ENCODE data around the gene C3orf80. TPM values are rescaled to one million over a fixed set of nuclear protein-coding genes. Genes with fewer than 3 reads are reported as not detected.
"Not testable (repeated sequence)": the region's sequence is repeated elsewhere in the genome, so short reads cannot be mapped to it uniquely, and the experiment has no call there.

Gene C3orf80
- polyA plus RNA-seq, 1 donor from 2014 or later: not detected

DNA sequence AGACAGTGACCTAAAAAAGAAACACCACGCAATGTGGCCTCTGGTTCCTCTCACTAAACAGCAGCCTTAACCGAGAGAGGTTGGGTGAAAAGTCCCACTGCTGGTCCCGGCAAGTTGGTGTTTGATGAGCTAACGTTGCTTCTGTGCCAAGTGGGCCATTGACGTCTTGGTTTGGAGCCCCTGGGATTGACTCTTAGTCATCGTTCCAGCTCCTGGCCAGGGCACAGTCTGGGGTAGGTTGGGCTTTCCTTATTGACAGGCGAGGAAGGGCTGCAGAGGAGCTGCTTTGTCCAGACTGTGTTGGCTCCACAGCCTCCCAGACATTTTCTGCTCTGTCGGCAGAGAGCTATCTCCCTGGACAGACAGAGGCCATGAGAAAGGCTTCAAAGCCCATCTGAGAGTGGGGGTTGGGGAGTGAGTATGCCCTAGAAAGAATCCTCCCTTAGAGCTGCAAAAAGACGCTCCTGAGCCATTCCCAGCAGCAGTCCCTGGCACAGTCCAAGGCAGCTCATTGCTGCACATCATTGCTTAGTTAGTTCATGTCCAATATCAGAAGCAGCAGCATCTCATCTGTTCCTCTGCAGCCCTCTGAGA lies 28.6 kb upstream of the C3orf80 start:
- H3K4me3 Mint-ChIP-seq: no peak overlapping the region
- peaks cover 0 to 2% (median 0%) of the 10 kb centered on the region in 3 donors for H3K9me3 Mint-ChIP-seq
- H3K36me3 Mint-ChIP-seq: no peaks in the 10 kb centered on the region
- H3K27me3 Mint-ChIP-seq: peaks cover 2% of the 10 kb centered on the region
- H3K27ac Mint-ChIP-seq: no peak overlapping the region
- no peaks in the 10 kb centered on the region for H3K4me1 Mint-ChIP-seq

DNA sequence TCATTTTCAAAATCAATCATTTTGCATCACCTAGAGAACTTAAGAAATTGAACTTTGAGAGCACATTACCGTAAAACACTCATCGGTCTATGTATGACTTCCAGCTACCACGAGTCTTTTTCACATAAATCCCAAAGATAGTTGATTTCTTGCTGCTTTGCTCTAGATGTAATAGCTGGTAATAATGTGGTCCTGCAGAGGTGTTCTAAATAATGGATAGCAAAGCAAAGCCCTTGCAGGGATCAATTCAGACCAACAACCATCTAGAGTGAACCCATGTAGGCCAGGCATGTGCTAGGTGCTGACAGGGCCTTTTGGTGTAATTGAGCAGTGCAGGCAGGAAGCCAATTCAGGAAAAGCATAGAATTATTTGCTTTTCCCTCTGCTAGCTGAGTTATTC lies 26.1 kb upstream of the C3orf80 start:
- Mint-ChIP-seq H3K9me3 (peaks cover 0 to 2% (median 0%) of the 10 kb centered on the region in 3 donors), H3K27ac (no peak overlapping the region), H3K36me3 (no peaks in the 10 kb centered on the region), H3K4me3 (no peak overlapping the region), H3K27me3 (peaks cover 3% of the 10 kb centered on the region), H3K4me1 (no peaks in the 10 kb centered on the region)

DNA sequence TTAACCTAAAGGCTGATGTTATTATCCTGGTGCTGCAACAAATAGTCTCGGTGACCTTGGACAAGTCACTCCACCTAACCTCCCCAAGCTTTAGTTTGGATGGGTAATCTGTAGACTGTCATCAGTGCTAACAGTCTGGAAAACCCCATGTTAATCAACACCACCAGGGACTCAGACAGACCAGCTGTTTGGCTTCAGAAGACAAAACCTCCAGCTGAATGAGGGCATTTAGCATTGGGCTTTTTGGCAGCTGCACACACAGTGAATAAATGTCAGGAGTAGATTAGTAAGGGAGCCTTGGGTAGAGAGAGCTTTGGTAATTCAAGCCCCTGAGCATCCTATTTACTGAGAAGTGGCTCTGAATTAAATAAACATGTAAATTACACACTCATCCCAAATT lies 24.9 kb upstream of the C3orf80 start:
- Mint-ChIP-seq H3K4me3 (no peak overlapping the region), H3K27ac (no peak overlapping the region), H3K36me3 (no peaks in the 10 kb centered on the region), H3K27me3 (peaks cover 3% of the 10 kb centered on the region), H3K9me3 (peaks cover 0 to 2% (median 0%) of the 10 kb centered on the region in 3 donors), H3K4me1 (no peaks in the 10 kb centered on the region)

DNA sequence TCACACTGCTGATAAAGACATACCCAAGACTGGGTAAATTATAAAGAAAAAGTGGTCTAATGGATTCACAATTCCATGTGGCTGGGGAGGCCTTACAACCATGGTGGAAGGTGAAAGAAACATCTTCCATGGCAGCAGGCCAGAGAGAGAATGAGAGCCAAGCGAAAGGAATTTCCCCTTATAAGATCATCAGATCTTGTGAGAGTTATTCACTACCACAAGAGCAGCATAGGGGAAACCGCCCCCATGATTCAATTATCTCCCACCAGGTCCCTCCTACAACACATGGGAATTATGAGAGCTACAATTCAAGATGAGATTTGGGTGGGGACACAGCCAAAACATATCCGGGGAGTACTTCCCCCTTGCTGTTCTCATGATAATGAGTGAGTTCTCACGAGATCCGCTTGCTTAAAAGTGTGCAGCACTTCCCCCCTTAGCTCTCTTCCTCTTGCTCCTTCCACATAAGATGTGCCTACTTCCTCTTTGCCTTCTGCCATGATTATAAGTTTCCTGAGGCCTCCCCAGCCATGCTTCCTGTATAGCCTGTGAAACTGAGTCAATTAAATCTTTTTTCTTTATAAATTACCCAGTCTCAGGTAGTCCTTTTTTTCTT lies 20.7 kb upstream of the C3orf80 start:
- not testable (repeated sequence) for H3K36me3 Mint-ChIP-seq, H3K4me1 Mint-ChIP-seq, H3K9me3 Mint-ChIP-seq, H3K27me3 Mint-ChIP-seq, H3K27ac Mint-ChIP-seq, H3K4me3 Mint-ChIP-seq

DNA sequence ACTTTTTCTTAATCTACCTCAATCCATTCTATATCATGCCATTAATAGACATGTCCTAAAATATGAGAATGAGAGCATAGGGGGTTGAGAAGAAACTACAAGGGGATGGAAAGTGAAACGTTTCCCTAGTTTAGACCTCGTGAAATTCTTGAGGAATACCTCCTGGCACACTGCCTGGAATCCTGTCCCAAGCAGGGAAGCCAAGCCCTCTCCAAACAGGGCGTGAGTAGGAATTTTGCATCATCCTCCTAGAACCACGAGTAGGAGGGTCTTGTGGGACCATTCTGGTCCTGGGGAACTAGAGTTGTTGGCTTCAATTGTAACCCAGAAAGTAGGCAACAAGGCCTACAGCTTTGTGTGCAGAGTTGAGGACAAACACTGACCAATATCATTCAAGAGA lies 19.6 kb upstream of the C3orf80 start:
- H3K4me3 Mint-ChIP-seq: no peak overlapping the region
- H3K36me3 Mint-ChIP-seq: no peaks in the 10 kb centered on the region

DNA sequence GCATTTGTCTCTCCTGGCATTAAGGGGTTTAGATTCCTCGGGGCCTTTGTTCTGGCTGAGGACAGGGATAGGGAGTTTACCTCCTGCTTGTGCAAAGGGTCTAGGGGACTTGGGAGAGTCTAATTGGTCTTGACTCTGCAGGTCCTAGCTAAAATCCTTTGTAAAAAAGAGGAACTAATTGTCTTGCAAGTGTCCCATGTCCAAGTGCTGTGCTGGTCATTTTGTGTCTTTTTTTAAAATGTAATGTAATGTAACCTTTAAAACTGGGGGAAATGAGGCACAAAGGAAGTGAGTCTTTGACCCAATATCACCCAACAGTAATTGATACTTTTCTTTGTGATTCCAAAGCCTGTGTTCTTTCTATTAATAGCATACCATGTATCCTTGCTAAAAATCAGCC lies 14.9 kb upstream of the C3orf80 start:
- peaks cover 4% of the 10 kb centered on the region for H3K27me3 Mint-ChIP-seq
- H3K27ac Mint-ChIP-seq: no peak overlapping the region
- H3K36me3 Mint-ChIP-seq: no peaks in the 10 kb centered on the region
- H3K9me3 Mint-ChIP-seq: peaks cover 0 to 2% (median 0%) of the 10 kb centered on the region in 3 donors
- H3K4me1 Mint-ChIP-seq: no peaks in the 10 kb centered on the region
- no peak overlapping the region for H3K4me3 Mint-ChIP-seq

More for the DNA sequence above, 19.6 kb upstream of the C3orf80 start:
- Mint-ChIP-seq H3K27me3 (peaks cover 3% of the 10 kb centered on the region), H3K27ac (no peak overlapping the region), H3K4me1 (no peaks in the 10 kb centered on the region), H3K9me3 (peaks cover 0 to 2% (median 0%) of the 10 kb centered on the region in 3 donors)

DNA sequence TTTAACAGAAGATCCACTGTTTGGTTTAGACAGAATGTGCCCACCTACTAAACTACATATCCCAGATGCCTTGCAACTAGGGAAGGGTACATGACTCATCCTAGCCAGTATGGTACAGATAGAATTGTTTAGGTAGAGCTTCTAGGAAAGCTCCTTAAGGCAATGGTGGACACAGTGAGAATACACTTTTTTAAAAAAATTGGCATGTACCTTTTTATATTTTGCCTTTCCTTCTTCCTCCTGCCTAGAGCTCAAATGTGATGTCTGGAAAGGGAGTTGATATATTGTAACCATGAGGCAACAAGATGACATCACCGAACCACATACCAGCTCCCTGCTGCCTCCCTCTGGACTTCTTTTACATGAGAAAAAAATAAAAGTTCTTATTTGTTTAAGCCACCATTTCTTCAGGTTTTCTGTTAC lies 14.4 kb upstream of the C3orf80 start:
- no peak overlapping the region for H3K27ac Mint-ChIP-seq
- H3K9me3 Mint-ChIP-seq: peaks cover 0 to 2% (median 0%) of the 10 kb centered on the region in 3 donors
- no peak overlapping the region for H3K4me3 Mint-ChIP-seq
- peaks cover 6% of the 10 kb centered on the region for H3K27me3 Mint-ChIP-seq
- no peaks in the 10 kb centered on the region for H3K4me1 Mint-ChIP-seq
- H3K36me3 Mint-ChIP-seq: no peaks in the 10 kb centered on the region

DNA sequence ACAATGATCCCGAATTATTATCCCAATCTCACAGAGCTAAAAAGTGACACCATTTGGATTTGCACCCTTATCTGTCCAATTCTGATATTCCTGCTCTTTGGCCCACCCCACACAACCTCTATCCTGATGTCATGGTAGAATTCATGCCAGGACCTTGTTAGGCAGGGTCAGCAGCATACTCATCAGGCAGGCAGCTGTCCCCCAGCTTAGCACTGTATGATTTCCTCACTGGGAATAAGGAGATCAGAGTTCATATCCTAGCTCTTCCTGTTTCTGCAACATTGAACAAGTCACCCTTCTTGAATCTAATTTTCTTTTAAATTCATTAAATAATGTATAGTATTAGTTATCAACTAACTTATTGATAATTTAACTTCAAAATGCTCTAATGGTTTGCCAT lies 12.0 kb upstream of the C3orf80 start:
- Mint-ChIP-seq H3K4me1 (no peaks in the 10 kb centered on the region), H3K27ac (no peak overlapping the region), H3K27me3 (peaks cover 6% of the 10 kb centered on the region), H3K4me3 (no peak overlapping the region), H3K36me3 (no peaks in the 10 kb centered on the region), H3K9me3 (no peaks in the 10 kb centered on the region)

DNA sequence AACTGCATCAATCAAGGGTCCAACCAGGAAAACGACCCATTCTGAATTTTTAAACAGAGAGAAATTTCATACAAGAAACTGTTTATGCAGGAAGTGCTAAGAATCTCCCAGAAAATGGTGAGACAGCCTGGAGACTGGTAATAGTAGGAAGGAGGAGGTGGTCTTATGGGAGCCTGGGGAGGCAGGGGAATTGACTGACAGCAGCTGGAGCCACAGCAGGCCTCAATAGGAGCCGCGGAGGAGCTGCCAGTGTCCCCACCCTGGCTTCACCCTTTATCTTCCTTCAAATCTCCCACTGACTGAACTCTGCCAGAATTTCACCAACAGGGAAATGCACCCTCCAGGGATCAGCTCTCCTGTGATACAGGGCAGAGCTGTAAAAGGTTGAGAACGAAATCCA lies 7.5 kb upstream of the C3orf80 start:
- H3K36me3 Mint-ChIP-seq: no peaks in the 10 kb centered on the region
- no peak overlapping the region for H3K27ac Mint-ChIP-seq
- no peaks in the 10 kb centered on the region for H3K4me1 Mint-ChIP-seq
- H3K4me3 Mint-ChIP-seq: no peak overlapping the region
- peaks cover 14% of the 10 kb centered on the region for H3K27me3 Mint-ChIP-seq
- no peaks in the 10 kb centered on the region for H3K9me3 Mint-ChIP-seq

DNA sequence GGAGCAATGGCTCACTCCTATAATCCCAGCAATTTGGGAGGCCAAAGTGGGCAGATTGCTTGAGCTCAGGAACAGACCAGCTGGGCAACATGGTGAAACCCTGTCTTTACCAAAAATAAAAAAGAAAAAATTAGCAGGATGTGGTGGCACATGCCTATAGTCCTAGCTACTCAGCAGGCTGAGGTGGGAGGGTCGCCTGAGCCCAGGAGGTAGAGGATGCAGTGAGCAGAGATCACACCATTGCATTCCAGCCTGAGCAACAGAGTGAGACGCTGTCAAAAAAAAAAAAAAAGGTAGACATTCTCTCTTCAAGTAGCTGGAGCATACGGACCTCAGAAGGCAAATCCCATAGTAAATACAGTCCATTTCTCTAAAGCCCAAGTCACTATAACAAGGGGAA lies 7.1 kb upstream of the C3orf80 start:
- H3K9me3 Mint-ChIP-seq: no peaks in the 10 kb centered on the region
- H3K27me3 Mint-ChIP-seq: peaks cover 17% of the 10 kb centered on the region
- H3K4me3 Mint-ChIP-seq: no peak overlapping the region
- no peaks in the 10 kb centered on the region for H3K36me3 Mint-ChIP-seq
- H3K4me1 Mint-ChIP-seq: no peaks in the 10 kb centered on the region
- no peak overlapping the region for H3K27ac Mint-ChIP-seq

DNA sequence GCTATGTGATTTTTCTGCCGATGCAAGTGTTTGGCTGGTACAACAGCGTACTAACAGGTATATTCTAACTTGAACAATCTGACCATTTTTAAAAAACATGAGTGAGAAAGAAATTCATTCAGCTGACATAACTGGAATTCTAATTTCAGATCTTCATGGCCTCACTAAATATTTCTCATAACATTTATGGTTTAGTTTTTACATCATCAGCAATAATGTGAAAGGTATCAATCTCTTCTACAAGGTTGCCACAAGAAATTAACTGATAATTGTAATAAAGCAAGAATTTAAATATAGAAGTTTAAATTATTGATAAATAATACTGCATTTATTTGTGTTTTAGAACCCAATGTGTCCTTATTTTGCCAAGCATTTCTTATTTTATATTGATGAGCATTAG lies 5.2 kb upstream of the C3orf80 start:
- Mint-ChIP-seq H3K9me3 (no peaks in the 10 kb centered on the region), H3K4me1 (peaks cover 4 to 6% (median 5%) of the 10 kb centered on the region in 3 donors), H3K36me3 (no peaks in the 10 kb centered on the region), H3K27ac (no peak overlapping the region), H3K4me3 (no peak overlapping the region), H3K27me3 (peaks cover 29% of the 10 kb centered on the region)

DNA sequence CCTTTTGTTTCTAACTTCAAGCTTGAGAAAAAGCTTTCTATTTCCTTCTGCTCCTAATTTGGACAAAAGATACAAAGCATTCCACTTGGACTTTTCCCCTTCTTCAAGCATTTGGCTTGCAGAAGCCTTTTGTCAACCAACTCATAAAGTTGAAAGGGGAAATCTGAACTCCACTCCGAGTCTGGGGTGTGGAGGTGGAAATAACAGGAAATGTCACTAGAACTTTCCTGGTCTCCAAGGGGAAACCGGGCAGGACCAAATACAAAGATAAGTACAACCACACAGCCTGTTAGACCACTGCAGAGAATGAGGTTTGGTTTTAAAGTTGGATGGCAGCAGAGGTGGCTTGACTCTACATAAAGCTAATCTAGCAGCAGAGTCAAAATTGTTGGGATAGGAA lies 4.2 kb upstream of the C3orf80 start:
- no peaks in the 10 kb centered on the region for H3K36me3 Mint-ChIP-seq
- no peak overlapping the region for H3K27ac Mint-ChIP-seq
- no peaks in the 10 kb centered on the region for H3K9me3 Mint-ChIP-seq
- H3K27me3 Mint-ChIP-seq: peaks cover 29% of the 10 kb centered on the region
- H3K4me3 Mint-ChIP-seq: no peak overlapping the region
- H3K4me1 Mint-ChIP-seq: peaks cover 4 to 6% (median 5%) of the 10 kb centered on the region in 3 donors

DNA sequence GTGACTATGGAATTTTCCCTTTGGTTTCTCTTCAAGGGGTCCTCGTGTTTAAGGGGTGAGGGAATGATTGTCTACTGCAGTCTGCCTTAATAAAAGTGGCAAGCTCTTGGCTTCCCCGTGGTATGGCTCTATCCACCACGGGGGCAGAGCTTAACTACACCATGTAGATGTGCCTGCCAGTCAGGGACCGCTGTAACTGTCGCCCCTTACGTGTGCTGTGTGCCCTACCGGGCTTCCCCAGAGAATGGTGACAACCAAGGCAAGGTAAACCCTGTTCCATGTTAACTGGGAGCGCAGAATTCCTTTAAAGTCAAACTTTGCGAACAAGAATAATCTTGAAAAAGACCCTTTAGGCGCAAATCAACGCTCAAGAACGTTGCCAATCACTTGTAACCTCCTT lies 966 bp upstream of the C3orf80 start:
- peaks cover 34% of the 10 kb centered on the region for H3K27me3 Mint-ChIP-seq
- H3K27ac Mint-ChIP-seq: no peak overlapping the region
- H3K36me3 Mint-ChIP-seq: no peaks in the 10 kb centered on the region
- no peaks in the 10 kb centered on the region for H3K9me3 Mint-ChIP-seq
- peak overlapping the region; percentile 28 to 84 (median 74) for H3K4me3 Mint-ChIP-seq
- H3K4me1 Mint-ChIP-seq: peaks cover 4 to 12% (median 8%) of the 10 kb centered on the region in 3 donors

DNA sequence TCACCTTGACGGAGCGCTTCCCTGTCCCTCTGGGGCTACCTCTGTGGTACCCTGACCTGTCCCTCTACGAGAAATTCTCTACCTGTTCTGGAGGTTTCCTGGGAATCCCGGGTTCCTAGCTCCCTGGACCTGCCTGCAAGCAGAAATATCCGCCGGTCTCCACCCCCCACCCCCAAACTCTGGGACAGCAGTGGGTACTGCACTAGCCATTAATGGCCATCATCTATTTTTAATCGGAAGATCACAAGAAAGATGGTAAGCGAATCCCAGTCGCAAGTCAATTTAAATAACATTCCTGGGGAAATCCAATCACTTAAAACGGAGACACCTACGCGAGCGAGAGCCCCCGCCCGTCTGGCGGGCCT lies 429 bp upstream of the C3orf80 start:
- Mint-ChIP-seq H3K27ac (no peak overlapping the region), H3K4me1 (peaks cover 4 to 12% (median 8%) of the 10 kb centered on the region in 3 donors)

DNA sequence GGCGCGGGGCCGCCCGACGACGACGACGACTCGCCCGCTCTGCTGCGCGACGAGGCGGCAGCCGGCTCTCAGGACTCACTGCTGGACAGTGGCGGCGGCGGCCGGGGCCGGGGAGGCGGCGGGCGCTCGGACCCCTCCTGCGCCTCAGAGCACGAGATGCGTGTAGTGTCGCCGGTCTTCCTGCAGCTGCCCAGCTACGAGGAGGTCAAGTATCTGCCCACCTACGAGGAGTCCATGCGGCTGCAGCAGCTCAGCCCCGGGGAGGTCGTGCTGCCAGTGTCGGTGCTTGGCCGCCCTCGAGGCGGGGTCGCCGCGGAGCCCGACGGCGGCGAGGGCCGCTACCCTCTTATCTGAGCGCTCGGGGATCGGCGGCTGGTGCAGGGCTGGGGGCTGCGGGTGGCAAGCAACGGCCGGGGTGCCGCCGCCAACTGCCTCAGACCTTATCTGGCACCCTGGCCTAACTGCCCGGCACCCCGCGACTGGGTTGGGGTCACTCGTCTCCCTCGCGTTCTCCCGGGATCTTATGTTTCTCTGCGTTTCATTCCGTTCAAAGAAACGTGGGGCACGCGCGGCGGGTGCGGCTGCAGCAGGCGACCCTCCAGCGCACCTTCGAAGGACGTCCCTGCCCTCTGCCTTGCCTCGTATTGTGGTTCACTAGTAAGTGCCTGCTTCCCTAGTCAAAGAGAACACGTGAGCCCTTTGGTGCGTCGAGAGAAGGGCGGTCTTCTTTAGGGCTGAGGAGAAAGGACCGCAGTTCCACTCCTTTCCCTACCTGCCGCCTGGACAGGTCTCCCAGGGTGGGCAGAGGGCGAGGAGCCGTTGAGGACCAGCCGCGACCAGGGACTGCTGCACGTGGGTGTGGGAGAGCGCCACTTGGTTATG lies 1.0 kb downstream of the C3orf80 start:
- Mint-ChIP-seq H3K27me3 (peaks cover 35% of the 10 kb centered on the region), H3K9me3 (no peaks in the 10 kb centered on the region), H3K4me3 (peak overlapping the region; percentile 72 to 92 (median 85)), H3K4me1 (peaks cover 4 to 12% (median 8%) of the 10 kb centered on the region in 3 donors), H3K36me3 (no peaks in the 10 kb centered on the region), H3K27ac (peak overlapping the region in 1 of 3 donors; percentile 68)

More for the DNA sequence above, 429 bp upstream of the C3orf80 start:
- H3K27me3 Mint-ChIP-seq: peaks cover 35% of the 10 kb centered on the region
- H3K9me3 Mint-ChIP-seq: no peaks in the 10 kb centered on the region
- H3K4me3 Mint-ChIP-seq: peak overlapping the region; percentile 73 to 93 (median 79)
- H3K36me3 Mint-ChIP-seq: no peaks in the 10 kb centered on the region
